SHP77 treated with DMSO at 0.1 percent for 48 hours (cell line): ENCODE results near the gene CLIC6.
"Not testable (repeated sequence)": the region's sequence is repeated elsewhere in the genome, so short reads cannot be mapped to it uniquely, and the experiment has no call there.

Experiments
- DNase-seq: peaks from one replicate; lab custom pipeline; 2025; lab: John Stamatoyannopoulos, UW

The CLIC6 gene

GRCh38 chr21:34653522-34653921, 15.3 kb upstream of the CLIC6 start:
- DNase-seq, result no peak

- no peak for DNase-seq
Measured at GRCh38 chr21:34661848-34662247, 6.9 kb upstream of the CLIC6 start.

GRCh38 chr21:34667761-34668160, 1.0 kb upstream of the CLIC6 start:
- no peak for DNase-seq

DNA sequence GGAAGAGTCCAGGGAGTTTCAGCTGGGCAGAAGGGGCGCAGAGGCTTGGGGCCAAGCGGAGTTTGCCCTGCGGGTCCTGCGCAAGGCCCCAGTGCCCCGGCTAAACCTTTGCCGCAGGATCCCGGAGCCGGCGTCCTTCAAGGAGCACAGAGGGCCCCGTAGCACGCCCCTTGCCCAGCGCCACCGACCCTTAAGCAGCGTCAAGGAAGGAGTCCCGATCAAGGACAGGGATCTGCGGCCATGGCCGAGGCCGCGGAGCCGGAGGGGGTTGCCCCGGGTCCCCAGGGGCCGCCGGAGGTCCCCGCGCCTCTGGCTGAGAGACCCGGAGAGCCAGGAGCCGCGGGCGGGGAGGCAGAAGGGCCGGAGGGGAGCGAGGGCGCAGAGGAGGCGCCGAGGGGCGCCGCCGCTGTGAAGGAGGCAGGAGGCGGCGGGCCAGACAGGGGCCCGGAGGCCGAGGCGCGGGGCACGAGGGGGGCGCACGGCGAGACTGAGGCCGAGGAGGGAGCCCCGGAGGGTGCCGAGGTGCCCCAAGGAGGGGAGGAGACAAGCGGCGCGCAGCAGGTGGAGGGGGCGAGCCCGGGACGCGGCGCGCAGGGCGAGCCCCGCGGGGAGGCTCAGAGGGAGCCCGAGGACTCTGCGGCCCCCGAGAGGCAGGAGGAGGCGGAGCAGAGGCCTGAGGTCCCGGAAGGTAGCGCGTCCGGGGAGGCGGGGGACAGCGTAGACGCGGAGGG, 520 bp downstream of the CLIC6 start:
- no peak for DNase-seq

GRCh38 chr21:34669880-34670219, 1.1 kb downstream of the CLIC6 start:
- DNase-seq, result not testable (repeated sequence)

GRCh38 chr21:34670220-34670961, 1.6 kb downstream of the CLIC6 start:
- no peak for DNase-seq

DNA sequence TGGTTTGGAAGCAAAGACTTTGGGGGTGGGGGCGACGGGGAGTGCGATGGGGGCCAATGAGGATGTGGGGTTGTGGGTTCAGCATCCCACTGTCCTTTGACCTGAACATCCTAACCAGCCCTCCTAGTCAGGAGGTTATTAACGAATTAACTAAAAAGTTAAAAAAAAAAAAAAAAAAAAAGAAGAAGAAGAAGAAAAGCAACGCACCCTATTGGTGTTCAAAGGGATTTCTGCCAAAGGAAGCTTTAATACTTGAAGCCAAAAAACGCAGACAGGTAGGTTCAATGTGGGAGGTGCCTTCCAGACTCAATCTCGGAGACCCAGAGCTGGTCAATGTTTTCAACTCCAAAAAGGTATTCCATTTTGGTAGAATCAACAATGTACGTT, 2.2 kb downstream of the CLIC6 start:
- no peak for DNase-seq

DNA sequence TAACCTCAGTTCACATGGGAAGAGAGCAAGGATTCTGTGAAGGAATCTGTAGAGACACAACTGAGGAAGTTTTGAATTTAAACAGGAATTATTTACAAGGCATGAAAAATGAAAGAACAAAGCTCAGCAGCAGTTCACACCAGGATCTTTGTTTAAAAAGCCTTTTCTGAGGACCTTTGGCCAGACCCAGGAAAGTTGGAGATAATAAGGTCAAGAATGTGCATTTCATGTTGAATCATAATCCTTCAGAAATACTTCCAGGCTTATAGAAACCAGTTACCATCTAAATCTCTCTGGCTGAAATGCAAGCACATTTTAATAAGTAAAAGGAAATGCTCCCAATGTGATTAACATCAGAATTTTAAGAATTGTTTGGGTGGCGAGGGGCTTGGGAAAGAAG, 2.7 kb downstream of the CLIC6 start:
- no peak for DNase-seq

GRCh38 chr21:34671891-34672290, 3.1 kb downstream of the CLIC6 start:
- no peak for DNase-seq

- DNase-seq, result no peak
Measured at GRCh38 chr21:34673006-34673405, 4.2 kb downstream of the CLIC6 start.

- DNase-seq, result no peak
Measured at GRCh38 chr21:34674468-34674867, 5.7 kb downstream of the CLIC6 start.

DNA sequence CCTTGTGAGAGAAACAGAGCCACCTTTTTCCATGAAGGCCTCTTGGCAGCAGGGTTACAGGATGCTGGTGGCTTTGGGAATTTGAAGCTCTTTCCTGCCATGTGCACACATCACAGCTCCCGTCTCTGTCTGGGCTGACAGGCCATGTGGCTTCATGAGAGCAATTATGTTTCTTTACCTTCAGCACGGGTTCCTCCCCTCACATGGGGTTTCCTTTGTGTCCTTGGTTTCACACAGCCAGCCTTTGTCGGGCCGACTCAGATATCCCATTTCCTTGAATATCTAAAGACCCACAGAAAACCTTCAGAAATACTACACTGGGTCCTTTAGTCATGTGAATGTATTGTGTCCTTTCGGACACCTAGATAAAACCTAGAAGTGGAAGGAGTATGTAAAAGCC, 7.1 kb downstream of the CLIC6 start:
- no peak for DNase-seq

DNA sequence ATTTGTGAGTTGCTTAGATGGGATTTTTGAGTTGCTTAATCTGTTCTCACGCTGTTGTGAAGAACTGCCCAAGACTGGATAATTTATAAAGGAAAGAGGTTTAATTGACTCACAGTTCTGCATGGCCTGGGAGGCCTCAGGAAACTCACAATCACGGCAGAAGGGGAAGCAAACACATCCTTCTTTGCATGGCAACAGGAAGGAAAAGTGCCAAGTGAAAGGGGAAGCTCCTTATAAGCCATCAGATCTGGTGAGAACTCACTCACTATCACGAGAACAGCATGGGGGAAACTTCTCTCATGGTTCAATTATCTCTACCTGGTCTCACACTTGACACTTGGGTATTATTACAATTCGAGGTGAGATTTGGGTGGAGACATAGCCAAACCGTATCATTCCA, 10.3 kb downstream of the CLIC6 start:
- no peak for DNase-seq

- DNase-seq, result no peak
Measured at GRCh38 chr21:34684174-34684876, 15.5 kb downstream of the CLIC6 start.

- no peak for DNase-seq
Measured at GRCh38 chr21:34687065-34687464, 18.3 kb downstream of the CLIC6 start.

GRCh38 chr21:34687745-34688144, 19.0 kb downstream of the CLIC6 start:
- DNase-seq, result no peak

- no peak for DNase-seq
Measured at GRCh38 chr21:34688145-34688544, 19.4 kb downstream of the CLIC6 start.

DNA sequence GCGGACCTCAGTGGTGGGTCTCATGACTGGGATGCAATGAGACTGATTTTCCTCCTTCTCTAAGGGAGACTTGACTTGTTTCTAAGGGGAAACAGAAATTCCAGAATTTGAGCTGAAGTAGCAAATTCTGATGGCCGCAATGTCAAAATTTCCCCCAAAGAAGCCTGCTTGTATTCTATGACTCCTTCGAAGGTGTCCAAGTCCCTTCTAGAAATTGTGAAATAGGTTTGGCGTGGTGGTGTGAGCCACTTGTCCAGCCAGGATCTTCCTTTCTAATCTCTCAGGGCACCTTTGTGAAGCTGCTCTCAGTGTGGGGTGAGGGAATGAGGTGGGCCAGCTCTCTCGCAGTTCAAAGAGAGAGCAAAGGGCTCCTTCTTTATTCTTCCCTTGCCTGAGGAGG, 19.9 kb downstream of the CLIC6 start:
- no peak for DNase-seq

GRCh38 chr21:34690041-34690792, 21.4 kb downstream of the CLIC6 start:
- peak; percentile 91 for DNase-seq

GRCh38 chr21:34690793-34691175, 22.0 kb downstream of the CLIC6 start:
- DNase-seq, result no peak

GRCh38 chr21:34691390-34692032, 22.7 kb downstream of the CLIC6 start:
- no peak for DNase-seq

DNA sequence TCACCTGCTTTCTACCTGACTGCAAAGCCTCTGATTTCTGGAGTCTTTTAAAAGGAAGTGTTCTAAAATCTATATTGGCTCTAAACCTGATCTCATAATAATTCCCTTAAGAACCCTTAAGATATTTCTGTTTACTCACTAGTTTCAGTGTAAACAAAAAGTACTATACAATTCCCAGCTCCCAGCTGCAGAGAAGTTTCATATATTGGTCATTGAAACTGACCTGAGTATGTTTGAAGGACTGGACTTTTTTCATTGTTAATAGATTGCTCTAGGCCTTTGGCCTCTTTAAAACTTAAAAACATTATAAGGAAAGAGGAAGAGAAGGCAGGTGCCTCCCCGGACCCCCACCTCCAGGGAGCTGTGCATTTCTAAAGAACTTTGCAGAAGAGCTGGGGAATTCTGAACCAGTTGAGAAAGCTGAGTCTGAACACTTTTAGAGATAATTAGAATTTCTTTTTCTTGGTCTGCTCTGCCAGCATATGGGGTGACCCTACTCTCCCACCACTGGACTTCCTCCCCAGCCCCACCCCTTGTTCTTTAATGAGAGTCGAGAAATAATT, 23.7 kb downstream of the CLIC6 start:
- DNase-seq, result no peak
